ENCODE data around the gene PDE8B.

DNA sequence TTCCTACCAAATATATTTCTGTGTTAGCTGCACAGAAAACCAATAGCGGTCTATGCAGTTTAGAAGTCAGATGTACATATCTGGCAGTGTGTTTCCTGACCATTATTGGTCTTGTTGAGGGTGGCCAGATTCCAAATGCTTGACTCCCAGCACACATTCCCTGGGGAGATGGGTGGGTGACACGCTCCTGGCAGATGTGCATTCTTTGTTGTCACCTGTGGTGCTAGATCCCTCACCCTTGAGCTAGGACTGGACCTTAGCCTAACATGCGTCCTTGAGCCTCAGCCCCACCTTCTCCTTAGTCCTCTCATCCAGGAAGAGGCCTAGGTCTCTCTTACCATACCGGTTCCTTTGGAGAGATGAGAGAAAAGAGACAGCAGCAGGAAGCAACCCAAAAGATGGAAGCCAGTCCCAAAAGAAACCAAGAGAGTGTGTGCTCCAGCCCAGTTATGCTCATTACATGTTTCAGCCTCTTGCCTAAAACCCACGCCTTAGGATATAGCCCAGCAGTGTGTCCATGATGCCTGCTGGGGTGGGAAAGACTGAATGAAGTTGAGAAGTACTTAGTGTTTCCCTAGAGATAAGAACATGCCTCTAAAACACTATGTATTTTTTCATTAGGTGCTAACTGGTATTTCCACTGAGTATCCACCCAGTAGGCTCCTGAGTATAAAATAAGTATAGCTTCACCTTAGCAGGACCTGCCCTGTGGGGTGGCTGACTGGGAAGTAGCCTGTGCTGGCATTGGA, 116.7 kb downstream of the PDE8B start:
- TF ChIP-seq CTCF (optimal IDR thresholded peaks at IDR 0.05 in 1 of 3, IDR thresholded peaks at IDR 0.05 in 1 of 3, conservative IDR thresholded peaks at IDR 0.05 in 1 of 3; ENCODE audit: extremely low read depth in 1 of 3, insufficient read depth in 2 of 3, low read length in 3 of 3) (no peak), EZH2 (IDR thresholded peaks at IDR 0.05; ENCODE audit: low read length) (no peak)

All from keratinocyte (primary cell).